AG09309 (cell line): Measurements from ENCODE around the gene PDE6D.

ENCODE experiments used
- DNase-seq: peaks from one replicate; pipeline ENCODE4 v3.0.0-alpha.2; 2010; ENCODE audit warnings: low read depth
- H3K4me3 ChIP-seq: 2 replicates; pipeline ENCODE4 v1.5.1; 2011; ENCODE audit warnings: mild to moderate bottlenecking, low read depth, low read length, moderate library complexity; ENCODE audit not compliant: control insufficient read depth
- TF ChIP-seq, protein P1 (sequence below): IDR thresholded peaks from 2 replicates; pipeline ENCODE4 v1.5.1; 2011; ENCODE audit warnings: mild to moderate bottlenecking, low read depth, low read length, inconsistent platforms; ENCODE audit not compliant: insufficient read depth, control insufficient read depth; ENCODE audit errors: missing control alignments

PDE6D gene

GRCh38 chr2:231727621-231728020, 53.5 kb downstream of the PDE6D start:
- TF ChIP-seq, protein P1, sequence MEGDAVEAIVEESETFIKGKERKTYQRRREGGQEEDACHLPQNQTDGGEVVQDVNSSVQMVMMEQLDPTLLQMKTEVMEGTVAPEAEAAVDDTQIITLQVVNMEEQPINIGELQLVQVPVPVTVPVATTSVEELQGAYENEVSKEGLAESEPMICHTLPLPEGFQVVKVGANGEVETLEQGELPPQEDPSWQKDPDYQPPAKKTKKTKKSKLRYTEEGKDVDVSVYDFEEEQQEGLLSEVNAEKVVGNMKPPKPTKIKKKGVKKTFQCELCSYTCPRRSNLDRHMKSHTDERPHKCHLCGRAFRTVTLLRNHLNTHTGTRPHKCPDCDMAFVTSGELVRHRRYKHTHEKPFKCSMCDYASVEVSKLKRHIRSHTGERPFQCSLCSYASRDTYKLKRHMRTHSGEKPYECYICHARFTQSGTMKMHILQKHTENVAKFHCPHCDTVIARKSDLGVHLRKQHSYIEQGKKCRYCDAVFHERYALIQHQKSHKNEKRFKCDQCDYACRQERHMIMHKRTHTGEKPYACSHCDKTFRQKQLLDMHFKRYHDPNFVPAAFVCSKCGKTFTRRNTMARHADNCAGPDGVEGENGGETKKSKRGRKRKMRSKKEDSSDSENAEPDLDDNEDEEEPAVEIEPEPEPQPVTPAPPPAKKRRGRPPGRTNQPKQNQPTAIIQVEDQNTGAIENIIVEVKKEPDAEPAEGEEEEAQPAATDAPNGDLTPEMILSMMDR: no peak
- no peak for DNase-seq
- no peak overlapping the region for H3K4me3 ChIP-seq

GRCh38 chr2:231726276-231726675, 54.8 kb downstream of the PDE6D start:
- no peak for DNase-seq
- H3K4me3 ChIP-seq: no peak overlapping the region
- TF ChIP-seq, protein P1: no peak

GRCh38 chr2:231725476-231725875, 55.6 kb downstream of the PDE6D start:
- no peak overlapping the region for H3K4me3 ChIP-seq
- DNase-seq: no peak
- TF ChIP-seq, protein P1: no peak

DNA sequence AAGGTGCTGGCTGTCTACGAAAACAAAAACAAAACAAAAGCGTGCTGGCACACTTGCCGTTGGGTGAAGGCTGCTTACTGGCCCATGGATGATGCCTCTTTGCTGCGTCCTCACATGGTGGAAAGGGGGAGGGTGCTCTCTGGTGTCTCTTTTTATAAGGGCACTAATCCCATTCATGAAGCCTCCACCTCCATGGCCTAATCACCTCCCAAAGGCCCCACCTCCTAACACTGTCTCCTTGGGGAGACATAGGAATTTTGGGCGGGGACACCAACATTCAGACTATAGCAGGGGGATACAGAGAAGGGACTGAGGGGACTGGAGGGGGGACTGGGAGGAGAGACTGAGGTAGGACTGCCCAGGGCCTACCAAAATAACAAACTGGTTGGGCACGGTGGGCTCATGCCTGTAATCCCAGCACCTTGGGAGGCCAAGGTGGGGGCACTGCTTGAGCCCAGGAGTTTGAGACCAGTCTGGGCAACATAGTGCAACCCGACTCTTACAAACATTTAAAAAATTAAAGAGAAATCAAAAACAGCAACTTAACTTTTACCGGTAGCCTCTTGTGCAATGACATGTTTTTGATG, 58.3 kb downstream of the PDE6D start:
- TF ChIP-seq, protein P1: no peak
- no peak for DNase-seq

DNA sequence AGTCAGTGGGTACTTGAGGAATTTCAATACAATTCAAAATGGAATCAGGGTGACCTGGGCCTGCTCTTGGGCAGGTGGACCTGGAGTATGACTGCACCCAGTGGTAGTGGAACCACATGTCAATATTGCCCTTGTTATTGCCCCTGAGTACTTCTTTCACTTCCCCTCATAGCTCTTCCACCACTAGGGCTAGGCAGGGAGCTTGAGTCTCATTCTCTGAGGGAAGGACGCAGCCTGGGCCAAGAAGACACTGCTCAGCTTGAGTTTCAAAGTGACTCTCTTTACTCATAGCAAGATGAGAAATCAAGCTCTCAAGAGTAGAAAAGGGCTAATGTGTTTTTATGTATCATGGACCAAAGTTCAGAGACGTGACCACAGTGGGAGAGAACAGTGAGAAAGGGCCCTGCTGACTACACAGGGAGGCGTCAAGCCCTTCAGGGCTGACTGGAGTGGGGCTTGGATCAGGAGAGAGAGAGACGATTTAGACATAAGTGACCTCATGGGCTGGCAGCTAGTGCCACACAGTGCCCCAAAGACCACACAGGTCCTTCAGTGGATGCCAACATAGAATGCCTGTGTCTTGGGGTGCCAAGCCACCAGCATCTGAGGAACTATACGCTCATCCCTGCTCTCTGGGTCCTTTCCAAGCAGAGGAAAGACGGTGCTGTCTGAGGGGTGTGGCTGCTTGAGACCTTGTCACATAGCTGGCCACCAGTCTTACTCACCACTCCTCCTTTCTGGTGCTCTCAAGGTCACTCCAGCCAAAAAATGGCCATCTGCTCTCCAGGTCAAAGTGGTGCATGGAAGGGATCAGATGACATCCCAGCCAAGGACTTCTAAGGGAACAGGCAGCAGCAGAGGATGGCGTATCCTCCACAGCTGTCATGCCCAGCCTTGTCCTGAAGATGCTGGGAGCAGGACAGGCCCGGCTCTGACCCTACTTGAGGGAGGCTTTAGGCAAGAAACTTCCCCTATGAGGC, 59.8 kb downstream of the PDE6D start:
- DNase-seq: no peak
- TF ChIP-seq, protein P1: no peak
- H3K4me3 ChIP-seq: no peak overlapping the region

More for the DNA sequence above, 58.3 kb downstream of the PDE6D start:
- no peak overlapping the region for H3K4me3 ChIP-seq

DNA sequence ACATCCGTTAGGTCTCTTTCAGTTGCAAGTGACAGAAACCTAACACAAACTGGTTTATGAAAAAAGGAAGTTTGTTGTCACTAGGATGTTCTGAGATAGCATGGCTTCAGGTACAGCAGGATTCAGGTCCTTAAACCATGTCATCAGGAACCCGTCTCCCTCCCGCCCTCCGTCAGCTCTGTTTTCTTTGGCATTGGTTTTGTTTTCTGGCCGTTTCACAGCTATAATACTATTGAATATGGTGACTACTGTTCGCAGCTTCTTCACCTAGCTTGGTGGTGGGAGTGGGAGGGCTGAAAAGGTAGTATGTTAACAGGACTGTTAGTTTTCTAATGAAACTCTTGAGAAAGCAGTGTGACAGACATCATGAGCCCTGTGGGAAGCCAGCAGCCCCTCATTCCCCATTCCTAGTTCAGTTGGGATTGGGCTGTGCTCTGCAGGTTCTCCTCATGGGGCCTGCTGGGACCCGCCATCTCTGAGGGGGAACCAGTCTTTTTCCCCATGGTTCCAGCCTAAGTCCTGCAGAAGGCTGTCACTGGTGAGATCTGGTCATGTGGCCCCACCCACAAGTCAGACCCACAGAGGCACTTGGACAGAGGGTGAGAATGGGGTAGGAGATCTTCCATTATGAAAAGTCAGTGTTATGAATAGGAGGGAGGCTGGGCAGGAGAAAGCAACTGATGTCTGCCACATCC, 60.6 kb downstream of the PDE6D start:
- no peak overlapping the region for H3K4me3 ChIP-seq
- TF ChIP-seq, protein P1: no peak
- no peak for DNase-seq
